ENCODE results near the gene GABRB2. TPM values are rescaled to one million over a fixed set of nuclear protein-coding genes. Genes with fewer than 3 reads are reported as not detected.

Gene GABRB2
- total RNA-seq, 2 donors from 2014 or later, result not detected

DNA sequence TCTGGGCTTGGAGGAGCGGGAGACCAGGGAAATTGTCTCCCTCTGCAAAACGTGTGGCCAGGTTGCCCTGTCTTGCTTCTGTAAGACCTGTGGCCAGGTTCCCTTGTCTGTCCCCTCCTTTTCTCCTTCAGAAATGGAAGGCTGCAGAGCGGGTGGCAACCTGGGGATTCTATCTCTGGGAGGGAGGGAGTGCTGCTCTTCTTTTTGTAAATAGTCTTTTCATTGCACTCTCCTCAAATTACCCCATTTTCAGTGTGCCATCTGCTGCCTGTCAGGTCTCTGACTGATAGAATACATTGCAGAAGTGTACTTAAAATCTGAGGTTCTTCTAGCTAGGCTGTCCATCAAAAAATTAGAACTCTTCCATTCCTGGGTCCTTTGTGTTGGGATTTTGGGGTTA is 126.0 kb downstream of the GABRB2 start:
- Mint-ChIP-seq H3K36me3 (ENCODE audit: low read depth) (no peaks in the 10 kb centered on the region), H3K4me1 (no peaks in the 10 kb centered on the region), H3K27ac (no peak overlapping the region), H3K27me3 (no peaks in the 10 kb centered on the region), H3K9me3 (peaks cover 3% of the 10 kb centered on the region), H3K4me3 (no peak overlapping the region)
- ATAC-seq (replicated peaks), result no peak

DNA sequence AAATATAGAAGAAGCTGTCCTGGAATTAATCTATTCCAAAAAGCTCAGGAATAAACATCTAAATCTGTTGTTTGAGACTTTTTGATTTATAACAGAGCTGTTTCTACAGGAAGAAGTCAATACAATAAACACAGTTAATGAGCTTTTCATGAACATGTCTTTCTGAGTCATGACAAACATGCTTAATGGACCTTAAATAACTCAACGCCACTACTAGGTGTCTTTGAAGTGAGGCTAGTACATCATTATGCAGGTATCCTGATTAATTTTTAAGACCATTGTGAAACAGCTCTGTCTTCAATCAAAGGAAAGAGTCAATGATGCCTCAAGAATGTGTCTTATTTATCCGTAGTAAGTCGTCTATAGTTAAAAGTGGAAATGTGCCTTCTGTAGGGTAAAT is 131.6 kb downstream of the GABRB2 start:
- no peaks in the 10 kb centered on the region for H3K27me3 Mint-ChIP-seq
- no peak overlapping the region for H3K4me3 Mint-ChIP-seq
- no peak for ATAC-seq (replicated peaks)
- H3K36me3 Mint-ChIP-seq (ENCODE audit: low read depth), result no peaks in the 10 kb centered on the region
- peaks cover 7% of the 10 kb centered on the region for H3K9me3 Mint-ChIP-seq
- H3K4me1 Mint-ChIP-seq, result no peaks in the 10 kb centered on the region
- H3K27ac Mint-ChIP-seq, result no peak overlapping the region

GRCh38 chr5:161414037-161414436 is 132.5 kb downstream of the GABRB2 start:
- Mint-ChIP-seq H3K27ac (no peak overlapping the region), H3K9me3 (peaks cover 7% of the 10 kb centered on the region), H3K27me3 (no peaks in the 10 kb centered on the region), H3K4me1 (no peaks in the 10 kb centered on the region), H3K36me3 (ENCODE audit: low read depth) (no peaks in the 10 kb centered on the region), H3K4me3 (no peak overlapping the region)
- no peak for ATAC-seq (replicated peaks)

GRCh38 chr5:161412792-161413191 is 133.7 kb downstream of the GABRB2 start:
- ATAC-seq (replicated peaks), result no peak
- no peaks in the 10 kb centered on the region for H3K4me1 Mint-ChIP-seq
- peaks cover 10% of the 10 kb centered on the region for H3K9me3 Mint-ChIP-seq

GRCh38 chr5:161411156-161411555 is 135.4 kb downstream of the GABRB2 start:
- Mint-ChIP-seq H3K4me3 (no peak overlapping the region), H3K9me3 (peaks cover 10% of the 10 kb centered on the region), H3K36me3 (ENCODE audit: low read depth) (no peaks in the 10 kb centered on the region), H3K27me3 (peaks cover 4% of the 10 kb centered on the region), H3K27ac (no peak overlapping the region), H3K4me1 (no peaks in the 10 kb centered on the region)
- no peak for ATAC-seq (replicated peaks)

More at GRCh38 chr5:161412792-161413191, 133.7 kb downstream of the GABRB2 start:
- H3K36me3 Mint-ChIP-seq (ENCODE audit: low read depth), result no peaks in the 10 kb centered on the region
- no peak overlapping the region for H3K4me3 Mint-ChIP-seq
- peaks cover 4% of the 10 kb centered on the region for H3K27me3 Mint-ChIP-seq
- H3K27ac Mint-ChIP-seq, result no peak overlapping the region

GRCh38 chr5:161410640-161411039 is 135.9 kb downstream of the GABRB2 start:
- Mint-ChIP-seq H3K27ac (no peak overlapping the region), H3K36me3 (ENCODE audit: low read depth) (no peaks in the 10 kb centered on the region), H3K4me3 (no peak overlapping the region), H3K9me3 (peaks cover 10% of the 10 kb centered on the region), H3K27me3 (peaks cover 4% of the 10 kb centered on the region), H3K4me1 (no peaks in the 10 kb centered on the region)
- ATAC-seq (replicated peaks), result no peak

DNA sequence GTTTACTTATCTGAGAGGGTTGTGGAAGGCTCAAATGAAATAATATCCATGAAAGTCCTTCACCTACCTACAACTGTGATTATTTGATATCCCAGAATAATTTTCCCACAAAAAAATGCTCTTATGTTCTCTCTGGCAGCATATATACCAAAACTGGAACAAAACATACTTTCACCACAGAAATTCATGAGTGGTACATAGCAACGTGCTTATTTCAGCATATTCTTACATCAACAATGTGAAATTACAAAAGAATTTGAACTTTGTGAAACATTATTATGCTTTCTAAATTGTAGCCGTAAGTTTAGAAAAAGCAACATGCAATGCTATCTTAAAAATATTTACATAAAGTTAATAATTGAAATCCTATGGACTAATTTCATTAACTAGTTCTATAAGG is 137.1 kb downstream of the GABRB2 start:
- Mint-ChIP-seq H3K9me3 (peaks cover 10% of the 10 kb centered on the region), H3K27me3 (peaks cover 4% of the 10 kb centered on the region), H3K27ac (no peak overlapping the region), H3K4me3 (no peak overlapping the region), H3K36me3 (ENCODE audit: low read depth) (no peaks in the 10 kb centered on the region), H3K4me1 (no peaks in the 10 kb centered on the region)
- no peak for ATAC-seq (replicated peaks)

GRCh38 chr5:161406880-161407279 is 139.6 kb downstream of the GABRB2 start:
- H3K27ac Mint-ChIP-seq, result no peak overlapping the region
- no peaks in the 10 kb centered on the region for H3K4me1 Mint-ChIP-seq
- no peaks in the 10 kb centered on the region for H3K36me3 Mint-ChIP-seq (ENCODE audit: low read depth)
- ATAC-seq (replicated peaks), result no peak
- no peak overlapping the region for H3K4me3 Mint-ChIP-seq
- H3K27me3 Mint-ChIP-seq, result peaks cover 4% of the 10 kb centered on the region
- peaks cover 4% of the 10 kb centered on the region for H3K9me3 Mint-ChIP-seq

DNA sequence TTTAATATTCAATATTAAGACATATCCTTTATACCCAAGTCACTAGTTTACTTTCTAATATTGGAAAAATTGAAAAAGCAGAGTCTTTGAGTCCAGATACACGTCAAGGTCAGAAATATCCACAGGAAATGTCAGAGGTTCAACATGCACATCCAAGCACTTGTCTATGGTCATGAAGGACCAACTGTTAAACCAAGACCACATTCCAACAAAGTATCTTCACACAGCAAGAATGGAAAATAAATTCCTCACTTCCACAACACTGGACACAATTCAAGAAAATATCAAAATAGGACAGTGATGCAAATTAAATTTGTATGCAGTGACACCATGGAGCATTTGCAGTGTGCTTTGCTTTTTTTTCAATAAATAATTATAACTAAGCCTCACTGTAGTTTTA is 142.5 kb downstream of the GABRB2 start:
- H3K9me3 Mint-ChIP-seq, result peaks cover 8% of the 10 kb centered on the region
- no peaks in the 10 kb centered on the region for H3K36me3 Mint-ChIP-seq (ENCODE audit: low read depth)
- H3K27ac Mint-ChIP-seq, result no peak overlapping the region
- ATAC-seq (replicated peaks), result no peak
- H3K27me3 Mint-ChIP-seq, result peaks cover 7% of the 10 kb centered on the region
- H3K4me1 Mint-ChIP-seq, result no peaks in the 10 kb centered on the region
- no peak overlapping the region for H3K4me3 Mint-ChIP-seq

DNA sequence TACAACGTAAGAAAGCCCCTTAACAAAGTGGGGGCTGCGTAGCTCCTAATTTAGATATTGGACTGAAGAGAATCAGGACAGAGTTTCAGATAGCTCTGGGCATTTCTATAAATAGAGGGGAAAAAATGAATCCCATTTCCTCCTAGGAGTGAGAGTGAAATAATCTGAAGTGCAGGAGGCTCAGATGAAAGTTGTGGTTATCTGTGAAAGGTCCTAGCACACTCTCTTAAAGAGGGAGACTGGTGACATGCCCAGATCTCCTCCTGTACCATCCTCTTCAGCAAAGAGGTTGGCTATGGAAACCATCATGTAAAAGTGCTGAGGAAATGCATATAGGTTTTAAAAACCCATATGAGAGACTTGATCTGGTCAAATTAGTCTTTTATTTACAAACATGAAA is 143.4 kb downstream of the GABRB2 start:
- H3K36me3 Mint-ChIP-seq (ENCODE audit: low read depth), result no peaks in the 10 kb centered on the region

DNA sequence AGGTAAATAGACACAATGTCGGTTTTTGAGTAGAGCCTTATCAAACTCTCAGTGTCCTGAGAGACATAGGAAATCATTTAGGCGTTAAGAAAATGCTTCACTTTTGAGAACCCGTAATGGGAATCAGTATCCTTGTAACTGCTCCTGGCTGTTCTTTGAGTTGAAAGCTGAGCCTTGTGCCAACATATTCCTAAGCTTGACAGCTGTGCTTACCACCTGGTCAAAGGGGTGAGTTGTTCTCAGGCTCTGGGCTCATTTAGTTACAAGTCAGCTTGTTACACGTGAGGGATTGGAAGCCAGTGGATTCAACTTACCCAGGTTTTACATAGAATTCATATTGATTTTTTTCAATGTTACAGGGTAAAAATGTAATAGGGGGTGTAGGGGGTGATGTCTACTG is 145.9 kb downstream of the GABRB2 start:
- peaks cover 4% of the 10 kb centered on the region for H3K27me3 Mint-ChIP-seq
- no peak overlapping the region for H3K4me3 Mint-ChIP-seq
- ATAC-seq (replicated peaks), result no peak
- H3K27ac Mint-ChIP-seq, result no peak overlapping the region
- no peaks in the 10 kb centered on the region for H3K4me1 Mint-ChIP-seq
- H3K36me3 Mint-ChIP-seq (ENCODE audit: low read depth), result no peaks in the 10 kb centered on the region
- peaks cover 4% of the 10 kb centered on the region for H3K9me3 Mint-ChIP-seq

More for the DNA sequence above, 143.4 kb downstream of the GABRB2 start:
- H3K27me3 Mint-ChIP-seq, result peaks cover 4% of the 10 kb centered on the region
- ATAC-seq (replicated peaks), result no peak
- no peaks in the 10 kb centered on the region for H3K4me1 Mint-ChIP-seq
- H3K9me3 Mint-ChIP-seq, result peaks cover 4% of the 10 kb centered on the region
- no peak overlapping the region for H3K27ac Mint-ChIP-seq
- no peak overlapping the region for H3K4me3 Mint-ChIP-seq

DNA sequence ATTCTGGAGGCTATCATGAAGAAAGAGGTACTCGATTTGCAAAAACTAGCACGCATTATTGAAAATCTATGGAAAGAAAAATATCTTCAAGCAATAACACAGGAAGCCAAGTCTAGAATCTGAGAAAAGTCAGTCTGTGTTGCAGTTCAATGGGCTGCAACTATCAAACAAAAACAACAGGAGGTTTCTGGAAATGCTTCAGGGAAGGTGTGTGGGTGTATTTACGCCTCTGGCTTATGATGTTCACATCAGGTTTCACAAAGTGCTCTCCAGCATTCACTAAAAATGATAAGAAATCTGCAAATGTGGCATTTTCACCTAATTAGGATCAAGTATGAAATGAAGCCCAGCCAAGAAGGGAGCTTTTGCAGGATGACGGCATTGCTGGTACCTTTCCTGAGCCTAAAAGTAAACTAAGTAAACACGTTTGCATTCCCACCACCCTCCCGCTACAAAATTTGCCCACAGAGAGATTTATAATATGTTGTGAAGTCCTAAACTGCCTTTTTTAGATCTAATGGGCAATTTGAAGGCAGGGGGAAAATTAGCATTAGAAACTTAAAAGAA is 146.4 kb downstream of the GABRB2 start:
- Mint-ChIP-seq H3K36me3 (ENCODE audit: low read depth) (no peaks in the 10 kb centered on the region), H3K27me3 (peaks cover 4% of the 10 kb centered on the region), H3K9me3 (peaks cover 4% of the 10 kb centered on the region), H3K27ac (no peak overlapping the region), H3K4me1 (no peaks in the 10 kb centered on the region), H3K4me3 (no peak overlapping the region)
- no peak for ATAC-seq (replicated peaks)

DNA sequence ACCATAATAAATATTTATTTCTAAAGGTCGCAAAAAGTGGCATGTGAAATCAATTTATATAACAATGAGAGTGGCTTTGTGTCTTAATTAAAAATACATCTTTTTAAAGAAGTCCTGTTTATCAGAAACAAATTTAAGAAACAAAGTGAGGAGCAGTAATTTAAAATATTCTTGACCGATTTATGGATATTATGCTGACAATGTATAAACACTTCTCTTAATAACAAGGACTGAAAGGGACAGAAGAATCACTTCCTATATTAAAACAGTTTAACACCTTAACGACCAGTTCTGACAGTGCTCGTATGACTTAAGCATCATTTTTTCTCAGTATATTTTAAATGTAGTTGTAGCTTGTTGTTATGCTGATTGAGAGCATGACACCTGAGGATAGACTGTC is 149.1 kb downstream of the GABRB2 start:
- Mint-ChIP-seq H3K4me1 (no peaks in the 10 kb centered on the region), H3K27ac (no peak overlapping the region), H3K27me3 (peaks cover 4% of the 10 kb centered on the region), H3K36me3 (ENCODE audit: low read depth) (no peaks in the 10 kb centered on the region), H3K9me3 (peaks cover 4% of the 10 kb centered on the region), H3K4me3 (no peak overlapping the region)
- no peak for ATAC-seq (replicated peaks)

DNA sequence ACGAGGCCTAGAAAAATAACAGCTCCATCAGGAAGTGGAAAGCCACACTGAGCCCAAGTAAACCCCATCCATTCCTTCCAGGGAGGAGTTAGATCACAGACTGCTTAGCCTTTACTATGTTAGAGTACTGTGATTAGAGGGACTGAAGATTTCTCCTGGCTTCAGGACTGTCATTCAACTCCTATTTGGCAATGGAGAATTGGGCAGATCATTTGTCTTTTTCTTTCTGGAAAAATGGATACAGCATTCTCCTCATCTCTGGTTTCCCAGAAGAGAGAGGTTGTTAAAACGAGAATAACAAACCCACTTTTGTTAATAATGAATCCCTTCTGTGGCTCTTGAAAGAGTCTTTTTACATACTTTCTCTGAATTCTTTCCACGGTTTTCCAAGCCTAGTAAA is 150.4 kb downstream of the GABRB2 start:
- Mint-ChIP-seq H3K36me3 (ENCODE audit: low read depth) (no peaks in the 10 kb centered on the region), H3K4me3 (no peak overlapping the region), H3K27ac (no peak overlapping the region), H3K9me3 (peaks cover 4% of the 10 kb centered on the region), H3K4me1 (no peaks in the 10 kb centered on the region), H3K27me3 (peaks cover 4% of the 10 kb centered on the region)
- ATAC-seq (replicated peaks), result no peak

DNA sequence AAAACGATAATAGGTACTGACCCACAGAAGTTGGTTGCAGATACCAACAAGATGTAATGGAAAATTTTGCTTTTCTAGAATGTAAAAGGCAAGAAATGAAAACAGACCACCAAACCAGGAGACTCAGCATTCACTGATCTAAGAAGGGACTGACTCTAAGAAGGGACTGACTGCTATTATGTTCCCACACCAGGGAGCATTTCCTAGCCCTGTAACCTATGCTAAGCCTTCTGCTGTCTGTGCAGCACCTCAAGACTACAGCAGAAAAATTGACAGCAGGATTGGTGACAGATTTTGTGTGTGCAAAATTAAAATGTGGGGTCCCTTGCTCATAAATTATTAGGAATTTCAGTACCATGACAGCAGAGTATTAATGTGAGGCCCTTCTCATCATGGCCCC is 154.8 kb downstream of the GABRB2 start:
- Mint-ChIP-seq H3K36me3 (ENCODE audit: low read depth) (no peaks in the 10 kb centered on the region), H3K27ac (no peak overlapping the region), H3K9me3 (no peaks in the 10 kb centered on the region), H3K4me3 (no peak overlapping the region), H3K4me1 (no peaks in the 10 kb centered on the region), H3K27me3 (no peaks in the 10 kb centered on the region)
- no peak for ATAC-seq (replicated peaks)

GRCh38 chr5:161391016-161391415 is 155.5 kb downstream of the GABRB2 start:
- Mint-ChIP-seq H3K9me3 (no peaks in the 10 kb centered on the region), H3K27me3 (no peaks in the 10 kb centered on the region), H3K4me3 (no peak overlapping the region), H3K36me3 (ENCODE audit: low read depth) (no peaks in the 10 kb centered on the region), H3K4me1 (no peaks in the 10 kb centered on the region), H3K27ac (no peak overlapping the region)
- ATAC-seq (replicated peaks), result no peak

All from activated T-helper 17 cell treated with anti-CD3 and anti-CD28 coated beads, Interleukin-2, amount 50 U/mL, for 72 hours (primary cell).